ENCODE data around the gene SMIM38.

The SMIM38 gene

GRCh38 chr11:69115586-69116560 is 39.9 kb upstream of the SMIM38 start:
- no peak overlapping the region for H3K4me3 ChIP-seq (ENCODE audit: low read depth, low read length)
- TF ChIP-seq CTCF (IDR thresholded peaks at IDR 0.05; ENCODE audit: low read depth, low read length) = no peak

GRCh38 chr11:69116671-69117070 is 39.1 kb upstream of the SMIM38 start:
- no peak for TF ChIP-seq CTCF (IDR thresholded peaks at IDR 0.05; ENCODE audit: low read depth, low read length)
- no peak overlapping the region for H3K4me3 ChIP-seq (ENCODE audit: low read depth, low read length)

- H3K4me3 ChIP-seq (ENCODE audit: low read depth, low read length) = no peak overlapping the region
- TF ChIP-seq CTCF (IDR thresholded peaks at IDR 0.05; ENCODE audit: low read depth, low read length) = no peak
These were observed 36.5 kb upstream of the SMIM38 start for GRCh38 chr11:69119190-69119589.

- H3K4me3 ChIP-seq (ENCODE audit: low read depth, low read length) = no peak overlapping the region
- no peak for TF ChIP-seq CTCF (IDR thresholded peaks at IDR 0.05; ENCODE audit: low read depth, low read length)
These were observed 35.4 kb upstream of the SMIM38 start for GRCh38 chr11:69120096-69120875.

GRCh38 chr11:69121021-69121420 is 34.7 kb upstream of the SMIM38 start:
- TF ChIP-seq CTCF (IDR thresholded peaks at IDR 0.05; ENCODE audit: low read depth, low read length) = no peak
- no peak overlapping the region for H3K4me3 ChIP-seq (ENCODE audit: low read depth, low read length)

GRCh38 chr11:69121621-69122325 is 34.0 kb upstream of the SMIM38 start:
- TF ChIP-seq CTCF (IDR thresholded peaks at IDR 0.05; ENCODE audit: low read depth, low read length) = no peak

More at GRCh38 chr11:69121621-69122325, 34.0 kb upstream of the SMIM38 start:
- H3K4me3 ChIP-seq (ENCODE audit: low read depth, low read length) = no peak overlapping the region

Measured in WI38 (cell line).